ENCODE data around the gene CA4.
"Not testable (repeated sequence)": the region's sequence is repeated elsewhere in the genome, so short reads cannot be mapped to it uniquely, and the experiment has no call there.

Gene CA4

DNA sequence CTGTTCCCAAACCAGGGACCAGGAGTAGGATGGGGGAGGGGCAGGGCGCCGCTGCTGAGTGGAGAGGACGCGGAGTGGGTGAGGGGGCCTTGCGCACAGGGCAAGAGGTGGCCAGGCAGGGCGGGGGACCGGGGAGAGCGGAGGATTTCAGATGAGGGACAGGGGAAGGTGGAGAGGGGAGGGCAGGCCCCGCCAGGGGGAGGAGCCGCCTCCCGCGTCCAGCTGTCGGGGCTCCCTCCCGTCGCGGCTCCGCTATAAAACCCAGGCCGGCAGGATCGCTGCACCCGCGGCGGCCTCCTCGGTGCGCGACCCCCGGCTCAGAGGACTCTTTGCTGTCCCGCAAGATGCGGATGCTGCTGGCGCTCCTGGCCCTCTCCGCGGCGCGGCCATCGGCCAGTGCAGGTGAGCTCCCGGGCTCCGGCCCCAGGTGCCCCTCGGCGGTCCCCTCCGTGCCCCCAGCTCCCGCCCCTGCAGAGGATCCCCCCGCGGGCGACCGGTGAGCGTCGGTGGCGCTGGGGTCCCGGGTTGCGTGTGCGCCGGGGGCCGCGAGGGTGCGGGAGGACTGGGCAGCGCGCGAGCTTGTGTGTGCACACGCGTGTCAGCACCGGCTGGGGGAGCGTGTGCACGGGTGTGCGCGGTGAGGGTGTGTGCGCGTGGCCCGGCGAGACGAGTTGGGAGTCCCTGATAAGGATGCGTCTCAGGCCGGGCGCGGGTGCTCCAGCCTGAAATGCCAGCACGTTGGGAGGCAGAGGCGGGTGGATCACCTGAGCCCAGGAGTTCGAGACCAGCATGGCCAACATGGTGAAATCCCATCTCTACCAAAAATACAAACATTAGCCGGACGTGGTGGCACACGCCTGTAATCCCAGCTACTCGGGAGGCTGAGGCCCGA, at the start of gene CA4:
Gene CA4 (plus strand): TSS at position 283 of the 892 bp plus-strand sequence. CDS start 62 bp downstream, at position 345.
- DNase-seq: no peak

- not testable (repeated sequence) for DNase-seq
These were observed 49.2 kb upstream of the CA4 start for GRCh38 chr17:60100577-60100976.

DNA sequence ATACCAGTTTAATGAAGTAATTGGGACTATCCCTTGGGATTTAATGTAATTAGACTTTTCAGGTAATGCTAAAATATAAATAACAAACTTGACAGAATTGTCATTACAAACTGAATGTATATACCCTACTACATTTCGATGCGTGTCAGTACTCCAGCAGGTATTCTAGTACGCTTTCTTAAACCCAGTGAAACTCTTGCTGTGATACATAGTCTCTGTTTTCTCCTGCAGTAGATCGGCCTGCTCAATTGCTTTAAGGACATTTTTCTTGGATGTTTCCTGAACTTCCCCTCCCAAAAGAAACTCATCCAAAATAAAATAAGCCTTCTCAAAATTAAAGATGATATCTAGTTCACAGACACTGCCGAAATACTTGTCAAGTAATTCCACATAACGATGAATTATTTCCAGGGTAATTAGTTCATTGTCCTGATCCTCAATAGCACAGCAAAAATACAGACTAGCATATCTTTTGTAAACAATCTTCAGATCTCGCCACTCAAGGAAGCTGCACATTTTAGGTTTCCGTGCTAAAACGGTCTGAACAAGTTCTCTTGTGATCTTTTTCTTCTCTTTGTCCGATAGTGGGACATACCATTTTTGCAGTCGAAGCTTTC, 47.6 kb upstream of the CA4 start:
- DNase-seq: peak in 1 of 2 donors; percentile 30

DNA sequence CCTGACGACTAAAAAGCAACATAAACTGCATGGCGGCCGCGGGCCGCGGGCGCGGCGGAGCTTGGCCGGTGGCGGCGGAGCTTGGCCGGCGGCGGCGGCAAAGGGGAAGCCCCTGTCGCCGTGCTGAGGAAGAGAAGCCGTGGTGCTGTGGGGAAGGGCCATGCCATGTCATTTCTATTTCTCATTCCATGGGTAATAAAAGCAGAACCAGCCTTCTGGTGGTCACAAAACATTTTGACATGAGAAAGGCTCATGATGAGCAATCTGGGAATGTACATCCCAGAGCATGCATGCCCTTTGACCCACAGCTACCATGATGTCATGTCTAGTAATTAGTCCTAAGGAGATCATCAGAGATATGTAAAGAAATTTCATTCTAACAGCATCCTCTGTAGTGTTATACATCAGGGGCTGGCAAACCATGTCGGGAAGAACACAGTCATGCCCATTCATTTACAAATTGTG, 47.1 kb upstream of the CA4 start:
- DNase-seq: peak; percentile 93 to 98

DNA sequence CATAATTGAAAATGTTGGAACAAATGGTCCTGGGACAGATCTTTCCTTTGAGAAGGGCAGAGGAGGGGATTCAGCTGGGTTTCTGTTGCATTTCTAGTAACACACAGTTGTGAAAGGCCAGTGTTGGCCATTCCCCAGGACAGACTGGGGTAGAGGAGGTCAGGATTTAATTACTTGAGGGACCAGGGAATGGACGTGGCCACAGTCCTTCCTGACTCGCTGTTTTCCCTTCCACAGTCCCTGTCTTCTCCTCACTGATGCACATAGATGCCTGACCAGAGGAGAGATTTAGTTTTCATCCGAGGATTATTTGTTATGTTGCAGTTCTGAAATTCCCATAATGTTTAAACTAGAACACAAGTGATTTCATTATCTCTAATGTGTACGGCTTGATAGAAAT, 45.8 kb upstream of the CA4 start:
- no peak for DNase-seq

DNA sequence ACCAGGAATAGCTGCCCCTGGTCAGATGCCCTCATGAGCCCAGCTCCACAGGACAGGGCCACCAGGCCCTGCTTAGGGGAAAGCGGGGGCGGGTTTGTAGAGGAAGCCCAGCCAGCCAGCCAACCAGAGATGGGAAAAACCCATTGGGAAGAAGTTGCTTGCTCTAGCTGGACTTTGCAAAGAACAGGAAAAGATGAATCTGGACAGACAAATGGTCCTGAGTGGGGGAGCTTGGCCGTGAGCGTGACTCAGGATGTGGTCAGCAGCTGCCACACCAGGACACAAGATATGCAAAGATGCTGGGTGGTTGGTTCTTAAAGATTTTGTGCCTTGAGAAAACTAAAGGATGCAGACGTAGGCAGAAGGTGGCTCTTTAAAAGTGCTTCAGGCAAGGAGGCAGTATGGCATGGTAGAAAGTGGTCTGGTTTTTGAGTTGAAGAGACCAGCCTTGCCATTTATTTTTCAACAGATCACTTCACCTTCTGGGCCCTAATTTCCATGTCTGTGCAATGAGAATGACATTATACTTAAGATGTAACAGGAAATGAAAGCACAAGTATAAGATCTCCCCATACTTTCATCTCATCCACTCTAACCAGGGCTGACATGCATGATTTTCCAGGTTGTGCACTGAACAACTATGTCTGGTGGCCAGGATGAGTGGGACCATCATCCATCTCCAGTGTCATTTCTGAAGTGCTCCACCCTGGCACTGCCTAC, 43.3 kb upstream of the CA4 start:
- DNase-seq: peak; percentile 74 to 90

- peak in 1 of 2 donors; percentile 51 for DNase-seq
These were observed 42.1 kb upstream of the CA4 start for GRCh38 chr17:60107526-60108257.

GRCh38 chr17:60108309-60108708, 41.5 kb upstream of the CA4 start:
- not testable (repeated sequence) for DNase-seq

DNA sequence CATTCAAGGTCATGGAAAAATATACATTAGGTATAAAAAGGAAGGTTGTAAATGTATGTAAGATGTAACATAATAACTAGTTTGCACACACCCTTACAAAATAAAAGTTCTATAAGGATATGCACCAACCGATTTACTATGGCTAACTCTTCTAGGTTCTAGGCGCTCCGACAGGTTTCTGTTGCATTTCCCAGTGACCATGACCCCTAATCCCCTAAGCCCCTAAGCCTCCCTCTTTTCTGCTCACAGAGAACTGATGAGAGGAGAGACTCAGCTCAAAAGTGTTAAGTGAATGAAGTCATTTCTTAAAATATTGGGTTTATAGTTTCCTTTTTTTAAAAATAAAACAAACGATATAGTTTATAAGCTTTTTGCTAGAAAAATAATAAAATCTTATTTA, 41.1 kb upstream of the CA4 start:
- no peak for DNase-seq

DNA sequence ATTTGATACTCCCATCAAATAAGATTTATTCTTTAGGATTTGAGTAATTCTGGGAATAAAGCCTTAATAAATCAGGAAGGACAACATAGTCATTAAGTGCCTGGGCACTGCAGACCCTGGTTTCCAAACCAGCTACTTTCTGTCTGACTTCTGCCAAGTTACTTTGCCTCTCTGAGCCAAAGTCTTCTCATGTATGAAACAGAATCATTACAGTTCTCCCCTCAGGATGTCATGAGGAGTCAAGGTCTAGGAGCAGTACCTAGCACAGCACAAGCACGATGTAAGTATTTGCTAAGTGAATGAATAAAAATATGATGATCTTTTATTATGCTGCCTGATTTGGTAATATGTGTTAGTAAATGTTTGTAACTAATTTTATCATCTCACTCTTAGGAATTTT, 40.6 kb upstream of the CA4 start:
- DNase-seq: no peak

DNA sequence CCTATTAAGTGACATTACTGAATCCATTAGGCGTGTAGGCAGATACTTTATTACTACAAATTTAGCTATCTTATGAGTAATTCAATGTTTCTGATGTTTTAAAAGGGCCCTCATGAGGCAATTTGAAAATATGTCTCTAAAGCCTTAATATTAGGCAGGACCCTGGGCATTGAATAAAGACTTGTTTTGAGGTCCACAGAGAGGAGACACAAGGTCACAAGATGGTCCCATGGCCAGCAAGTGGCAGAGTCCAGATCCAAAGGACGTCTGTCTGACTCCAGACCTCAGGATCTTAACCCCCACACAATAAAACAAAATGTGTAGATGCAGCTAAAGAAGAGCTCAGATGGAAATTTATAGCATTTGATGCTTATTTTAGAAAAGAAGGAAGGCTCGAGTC, 39.2 kb upstream of the CA4 start:
- no peak for DNase-seq

DNA sequence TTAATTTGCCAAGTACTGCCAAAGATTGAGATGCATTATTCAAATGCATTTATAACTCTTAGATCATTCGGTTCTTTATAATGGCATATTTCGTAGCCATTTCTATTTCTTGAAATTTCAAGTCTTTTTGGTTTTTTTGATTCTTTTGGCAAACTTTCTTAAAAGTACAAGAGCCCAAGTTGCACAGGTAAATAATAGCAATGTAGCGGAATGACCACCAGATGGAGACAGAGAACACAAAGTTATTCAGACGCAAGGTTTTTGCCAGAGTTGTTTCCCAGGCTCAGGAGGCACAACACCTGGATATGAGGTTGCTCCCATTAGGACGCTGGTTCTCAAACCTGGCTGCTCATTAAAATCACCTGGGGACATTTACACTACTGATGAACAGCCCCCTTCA, 38.1 kb upstream of the CA4 start:
- DNase-seq: not testable (repeated sequence)

DNA sequence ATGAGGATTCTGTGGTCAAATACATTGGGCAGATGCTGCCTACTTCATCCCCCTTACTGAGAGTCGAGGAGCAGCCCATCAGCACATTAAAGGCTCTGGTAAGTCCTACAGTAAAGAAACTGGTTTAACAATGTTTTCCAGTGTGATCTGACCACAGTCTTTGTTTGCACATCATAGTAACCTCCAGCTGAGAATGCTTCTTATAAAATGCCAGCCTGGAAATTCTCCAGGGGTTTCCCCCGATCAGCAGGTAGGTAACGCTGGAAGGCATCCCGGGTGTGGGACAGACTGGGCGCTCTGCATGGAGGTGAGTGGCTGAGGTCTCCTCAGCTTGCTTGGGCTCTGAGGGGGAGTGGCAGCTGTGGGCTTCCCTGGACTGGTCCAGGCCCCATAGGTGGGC, 34.4 kb upstream of the CA4 start:
- not testable (repeated sequence) for DNase-seq

- DNase-seq: not testable (repeated sequence)
These were observed 33.6 kb upstream of the CA4 start for GRCh38 chr17:60116196-60116595.

DNA sequence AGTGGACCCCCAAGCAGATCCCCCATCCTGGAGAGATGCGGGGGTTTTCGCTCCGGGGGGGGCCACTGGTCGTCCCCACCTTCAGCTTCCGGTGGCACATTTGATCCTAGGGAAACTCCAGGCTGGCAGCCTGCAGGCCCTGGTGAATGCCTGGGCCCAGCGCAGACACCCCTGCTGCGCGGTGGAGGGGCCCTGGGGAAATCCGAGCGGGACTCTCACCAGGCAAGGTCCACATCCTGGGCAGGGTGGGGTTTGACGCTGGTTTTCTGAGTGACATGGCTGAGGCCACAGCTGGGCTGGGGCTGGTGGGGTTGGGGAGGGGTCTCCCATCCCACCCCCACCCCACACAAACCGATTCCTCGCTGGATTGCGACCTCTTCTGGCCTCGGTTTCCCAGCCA, 30.6 kb upstream of the CA4 start:
- DNase-seq: not testable (repeated sequence)

DNA sequence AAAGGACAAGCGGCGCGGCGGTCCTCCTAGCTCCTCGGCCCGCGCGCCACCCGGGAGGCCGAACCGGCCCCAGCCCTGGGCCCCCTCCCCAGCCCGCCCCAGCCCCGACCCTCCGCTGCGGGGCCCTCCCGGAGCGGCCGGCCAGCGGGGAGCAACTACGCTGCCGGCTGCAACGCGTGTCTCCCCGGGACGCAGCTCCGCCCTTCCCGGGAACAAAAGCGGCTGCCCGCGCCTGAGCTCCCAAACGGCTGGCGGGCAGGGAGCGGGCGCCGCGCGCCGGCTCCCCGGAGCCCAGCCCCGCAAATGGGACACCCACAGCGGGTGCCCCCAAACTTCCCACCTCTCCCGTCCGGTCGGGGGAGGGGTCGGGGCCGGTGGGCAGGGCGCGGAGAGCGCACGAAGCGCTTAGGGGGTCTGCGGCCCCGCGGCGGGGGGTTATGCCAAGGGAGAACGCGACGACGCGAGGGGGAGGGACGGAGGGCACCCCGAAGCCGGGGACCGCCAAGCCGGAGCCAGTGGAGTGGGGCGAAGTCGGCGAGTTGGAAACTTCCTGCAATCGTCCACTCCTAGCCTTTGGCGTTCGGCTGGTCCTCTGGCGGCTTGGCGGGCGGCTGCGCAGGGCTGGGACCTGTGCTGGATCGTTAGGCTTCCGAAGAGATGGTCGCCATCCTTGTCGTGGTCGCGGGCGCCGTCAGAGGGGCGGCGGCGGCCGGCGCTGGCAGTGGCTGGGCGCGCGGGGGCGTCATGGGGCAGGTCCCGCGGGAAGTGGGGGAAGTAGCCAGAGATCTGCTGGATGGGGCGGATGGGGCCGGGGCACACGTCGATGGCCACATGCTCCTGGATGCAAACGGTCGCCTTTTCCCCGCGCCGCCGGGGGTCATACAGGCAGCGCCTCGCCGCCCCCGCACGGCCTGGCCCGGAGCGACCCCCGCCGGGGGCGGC, 29.7 kb upstream of the CA4 start:
- DNase-seq: not testable (repeated sequence)

GRCh38 chr17:60127068-60128064, 22.4 kb upstream of the CA4 start:
- DNase-seq: no peak

GRCh38 chr17:60128171-60128859, 21.5 kb upstream of the CA4 start:
- no peak for DNase-seq

DNA sequence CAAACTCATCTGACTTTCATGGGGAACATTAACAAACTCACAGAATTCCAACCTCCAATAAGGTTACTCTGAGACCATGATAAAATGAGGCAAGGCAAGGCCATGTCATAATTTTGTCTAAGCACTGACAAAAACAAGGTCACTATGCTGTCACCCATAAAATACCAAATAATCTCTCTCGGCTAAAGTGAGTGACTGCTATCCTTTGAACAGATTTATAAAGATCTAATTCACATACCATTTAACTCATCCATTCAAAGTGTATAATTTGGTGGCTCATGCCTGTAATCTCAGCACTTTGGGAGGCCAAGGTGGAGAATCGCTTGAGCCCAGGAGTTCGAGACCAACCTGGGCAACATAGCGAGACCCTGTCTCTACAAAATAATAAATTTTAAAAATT, 20.6 kb upstream of the CA4 start:
- DNase-seq: no peak

DNA sequence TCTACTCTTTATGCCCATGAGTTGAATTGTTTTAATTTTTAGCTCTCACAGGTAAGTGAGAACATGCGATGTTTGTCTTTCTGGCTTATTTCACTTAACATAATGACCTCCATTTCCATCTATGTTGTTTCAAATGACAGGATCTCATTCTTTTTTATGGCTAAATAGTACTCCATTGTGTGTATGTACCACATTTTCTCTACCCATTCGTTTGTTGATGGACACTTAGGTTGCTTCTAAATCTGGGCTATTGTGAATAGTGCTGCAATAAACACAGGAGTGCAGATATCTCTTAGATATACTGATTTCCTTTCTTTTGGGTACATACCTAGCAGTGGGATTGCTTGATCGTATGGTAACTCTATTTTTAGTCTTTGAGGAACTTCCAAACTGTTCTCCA, 19.3 kb upstream of the CA4 start:
- no peak for DNase-seq

Measured in inflammatory macrophage treated with lipopolysaccharide for 1 hour (primary cell).